GM19455 (cell line): ENCODE results near the gene TTC7B.

ENCODE experiments used
- ATAC-seq: cut with Tn5 transposase; IDR thresholded peaks from one replicate; pipeline ENCODE4 v1.9.1; 2021; ENCODE audit not compliant: unreplicated experiment

TTC7B gene

DNA sequence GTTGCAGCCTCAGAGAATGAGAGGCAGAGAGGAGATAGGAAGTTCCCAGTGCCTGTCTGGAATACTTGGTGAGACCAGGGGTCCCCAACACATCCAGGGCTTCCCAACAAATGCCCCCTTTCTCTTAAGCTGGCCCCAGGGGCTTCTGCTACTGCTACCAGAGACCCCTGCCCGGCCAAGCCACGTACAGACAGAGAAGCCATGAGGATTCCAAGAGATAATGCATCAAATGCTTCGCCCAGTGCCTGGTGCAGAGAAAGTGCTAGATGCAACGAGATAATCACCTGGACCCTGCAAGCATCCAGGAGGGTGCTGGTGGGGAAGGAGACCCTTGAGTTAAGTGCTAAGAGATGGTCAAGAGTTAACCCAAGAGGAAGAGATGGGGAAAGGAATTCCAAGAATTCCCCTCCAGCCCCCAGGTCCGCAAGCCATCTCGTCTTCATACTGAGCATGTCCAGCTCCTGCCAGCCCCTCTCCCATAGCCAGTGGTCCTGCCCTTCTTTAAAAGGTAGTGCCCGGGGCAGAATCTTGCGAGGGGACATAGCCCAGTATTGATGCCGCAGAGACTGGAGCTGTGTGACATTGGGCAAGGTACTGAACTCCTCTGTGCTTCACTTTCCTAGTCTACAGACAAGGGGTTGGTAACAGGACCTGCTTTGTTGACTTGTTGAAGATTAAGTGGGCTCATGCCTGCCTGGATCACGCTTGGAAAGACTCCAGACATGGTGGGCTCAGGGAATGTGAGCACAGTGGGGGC is 316.1 kb downstream of the TTC7B start:
- ATAC-seq, result no peak

DNA sequence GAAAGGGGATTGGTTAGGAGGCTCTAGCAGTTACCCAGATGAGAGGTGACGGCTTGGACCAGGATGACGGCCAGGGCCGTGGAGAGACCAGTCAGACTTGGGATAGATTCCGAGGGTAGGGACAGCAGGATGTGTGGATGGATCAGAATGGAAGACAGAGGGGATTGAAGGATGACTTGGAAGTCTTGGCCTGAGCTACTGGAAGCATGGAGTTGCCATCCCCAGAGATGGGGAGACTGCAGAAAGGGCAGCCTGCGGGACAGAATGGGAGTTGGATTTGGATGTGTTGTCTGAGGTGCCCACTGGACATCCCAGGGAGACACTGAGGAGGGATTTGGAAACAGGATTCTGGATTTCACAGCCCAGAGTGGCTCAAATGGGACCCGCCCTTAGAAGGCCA is 317.1 kb downstream of the TTC7B start:
- no peak for ATAC-seq

DNA sequence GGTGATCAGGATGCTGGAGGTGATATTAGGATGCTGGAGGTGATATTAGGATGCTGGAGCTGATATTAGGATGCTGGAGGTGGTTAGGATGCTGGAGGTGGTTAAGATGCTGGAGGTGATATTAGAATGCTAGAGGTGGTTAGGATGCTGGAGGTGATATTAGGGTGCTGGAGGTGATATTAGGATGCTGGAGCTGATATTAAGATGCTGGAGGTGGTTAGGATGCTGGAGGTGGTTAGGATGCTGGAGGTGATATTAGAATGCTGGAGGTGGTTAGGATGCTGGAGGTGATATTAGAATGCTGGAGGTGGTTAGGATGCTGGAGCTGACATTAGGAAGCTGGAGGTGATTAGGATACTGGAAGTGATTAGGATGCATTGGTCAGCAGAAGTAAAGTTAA is 318.0 kb downstream of the TTC7B start:
- ATAC-seq, result no peak

DNA sequence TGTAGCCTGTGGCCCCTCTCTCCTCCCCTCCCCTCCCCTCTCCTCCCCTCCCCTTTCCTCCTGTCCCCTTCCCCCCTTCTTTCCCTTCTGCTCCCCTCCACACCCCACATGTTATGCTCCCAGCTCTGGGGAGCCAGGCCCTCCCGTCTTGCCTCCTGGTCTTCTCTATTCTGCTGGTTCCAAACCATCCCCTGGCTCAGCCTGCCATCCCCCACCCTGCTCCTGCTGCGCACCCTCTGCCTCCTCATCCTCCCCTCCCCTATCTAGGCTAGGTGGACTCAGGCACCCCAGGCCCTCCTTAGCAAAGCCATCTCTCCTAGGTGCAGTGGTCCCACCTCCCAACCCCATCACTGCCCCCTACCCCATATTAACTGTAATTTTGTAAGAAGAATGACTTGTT is 319.9 kb downstream of the TTC7B start:
- no peak for ATAC-seq

DNA sequence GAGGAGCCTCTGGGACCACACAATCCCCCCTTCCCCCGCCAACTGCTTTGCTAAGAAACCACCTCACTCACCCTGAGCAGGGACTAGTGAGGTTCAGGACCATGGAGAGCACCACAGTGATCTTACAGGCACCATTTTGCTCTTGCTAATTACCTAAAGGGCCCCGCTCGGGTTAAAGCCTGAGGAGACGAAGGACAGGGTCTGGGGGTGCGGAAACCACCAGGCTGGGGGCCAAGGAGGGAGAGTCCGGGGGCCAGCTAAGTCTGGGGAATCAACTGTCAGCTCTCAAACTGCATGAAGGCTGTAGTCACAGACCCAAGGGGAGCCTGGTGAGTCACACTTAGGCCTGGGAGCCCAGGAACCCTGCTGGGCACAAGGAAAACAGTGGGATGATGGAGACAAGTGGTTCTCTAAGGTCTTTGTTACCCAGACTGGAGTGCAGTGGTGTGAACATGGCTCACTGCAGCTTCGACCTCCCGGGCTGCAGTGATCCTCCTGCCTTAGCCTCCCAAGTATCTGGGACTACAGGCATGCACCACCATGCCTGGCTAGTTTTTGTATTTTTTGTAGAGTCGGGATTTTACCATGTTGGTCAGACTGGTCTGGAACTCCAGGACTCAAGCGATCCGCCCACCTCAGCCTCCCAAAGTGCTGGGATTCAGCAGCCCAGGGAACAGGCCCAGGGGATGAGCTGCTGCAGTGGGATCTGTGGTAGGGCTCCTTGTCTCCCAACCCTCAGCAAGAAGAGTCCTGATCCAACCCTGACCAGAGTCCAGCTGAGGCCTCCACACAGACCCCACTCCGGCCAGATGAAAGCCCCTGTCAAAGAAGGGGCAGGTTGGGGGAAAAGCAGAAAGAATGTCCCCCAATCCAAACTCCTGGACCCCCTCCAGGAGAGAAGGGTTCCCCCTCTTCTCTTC is 320.6 kb downstream of the TTC7B start:
- no peak for ATAC-seq

DNA sequence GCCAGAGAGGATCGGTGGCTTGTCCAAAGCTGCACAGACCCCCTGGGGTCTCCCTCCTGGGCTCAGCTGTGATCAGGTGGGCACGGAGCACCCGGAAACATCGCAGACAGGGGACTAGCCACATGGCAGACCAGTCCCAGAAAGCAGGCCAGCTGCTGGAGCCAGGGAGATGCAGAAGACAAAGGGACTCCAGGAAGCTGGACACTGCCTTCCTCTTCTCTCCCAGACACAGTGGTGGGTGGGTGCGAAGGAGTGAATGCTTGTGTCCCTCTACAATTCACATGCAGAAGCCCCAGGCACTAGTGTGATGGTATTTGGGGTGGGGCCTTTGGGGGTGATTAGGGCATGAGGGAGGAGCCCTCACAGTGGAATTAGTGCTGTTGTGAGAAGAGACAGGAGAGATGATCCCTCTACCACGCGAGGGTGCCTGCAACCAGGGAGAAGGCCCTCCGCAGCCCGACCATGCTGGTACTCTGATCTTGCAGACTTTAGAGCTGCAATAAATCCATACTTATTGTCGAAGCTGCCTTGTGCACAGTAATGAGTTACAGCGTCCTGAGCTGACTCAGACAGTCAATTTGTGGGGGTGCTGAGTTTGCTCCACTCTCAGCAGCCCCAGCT is 324.2 kb downstream of the TTC7B start:
- no peak for ATAC-seq

DNA sequence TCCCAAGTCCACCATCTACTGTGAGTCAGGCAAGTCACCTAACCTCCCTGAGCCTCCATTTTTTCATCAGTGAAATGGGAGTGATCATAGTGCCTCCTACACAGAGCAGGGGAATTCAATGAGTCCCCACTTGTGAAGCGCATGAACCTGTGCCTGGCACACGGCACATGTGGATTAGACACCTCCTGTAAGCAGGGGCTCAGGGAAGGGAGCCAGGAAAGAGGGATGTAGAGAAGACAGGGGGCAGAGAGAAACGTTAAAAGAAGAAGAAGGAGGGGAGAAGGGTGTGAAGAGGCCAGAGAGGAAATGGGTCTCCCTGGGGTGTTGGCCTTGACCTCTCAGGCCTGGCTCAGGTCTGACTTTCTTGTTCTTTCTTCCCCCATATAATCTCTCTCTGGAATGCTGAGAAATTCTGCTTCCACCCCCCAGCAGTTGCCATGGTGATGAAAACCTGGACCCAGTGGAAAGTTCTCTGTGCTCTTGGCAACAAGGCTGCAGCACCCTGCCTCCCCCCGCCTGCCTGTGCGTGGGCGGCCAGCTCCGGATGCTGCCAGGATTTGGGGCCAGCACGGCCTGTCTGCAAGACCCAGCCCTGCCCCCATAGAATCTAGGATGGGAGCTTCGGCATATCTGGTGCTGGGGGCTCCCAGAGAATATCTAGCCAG is 324.9 kb downstream of the TTC7B start:
- no peak for ATAC-seq

DNA sequence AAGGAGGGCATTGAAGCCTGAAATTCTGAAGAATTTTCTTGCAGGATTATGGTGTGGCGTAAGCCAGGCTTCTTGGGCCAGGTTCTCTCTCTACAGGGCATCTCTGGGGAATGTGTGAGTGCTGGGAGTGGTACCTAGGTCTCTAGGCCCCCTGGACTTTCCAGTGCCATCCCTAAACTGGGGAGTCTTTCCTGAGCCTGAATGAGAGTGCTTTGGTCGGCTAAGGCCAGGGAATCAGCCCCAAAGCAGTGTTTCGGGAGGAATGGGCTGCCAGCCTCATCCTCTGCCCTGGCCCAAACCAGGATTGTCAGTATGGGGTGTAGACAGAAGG is 325.5 kb downstream of the TTC7B start:
- ATAC-seq, result no peak

DNA sequence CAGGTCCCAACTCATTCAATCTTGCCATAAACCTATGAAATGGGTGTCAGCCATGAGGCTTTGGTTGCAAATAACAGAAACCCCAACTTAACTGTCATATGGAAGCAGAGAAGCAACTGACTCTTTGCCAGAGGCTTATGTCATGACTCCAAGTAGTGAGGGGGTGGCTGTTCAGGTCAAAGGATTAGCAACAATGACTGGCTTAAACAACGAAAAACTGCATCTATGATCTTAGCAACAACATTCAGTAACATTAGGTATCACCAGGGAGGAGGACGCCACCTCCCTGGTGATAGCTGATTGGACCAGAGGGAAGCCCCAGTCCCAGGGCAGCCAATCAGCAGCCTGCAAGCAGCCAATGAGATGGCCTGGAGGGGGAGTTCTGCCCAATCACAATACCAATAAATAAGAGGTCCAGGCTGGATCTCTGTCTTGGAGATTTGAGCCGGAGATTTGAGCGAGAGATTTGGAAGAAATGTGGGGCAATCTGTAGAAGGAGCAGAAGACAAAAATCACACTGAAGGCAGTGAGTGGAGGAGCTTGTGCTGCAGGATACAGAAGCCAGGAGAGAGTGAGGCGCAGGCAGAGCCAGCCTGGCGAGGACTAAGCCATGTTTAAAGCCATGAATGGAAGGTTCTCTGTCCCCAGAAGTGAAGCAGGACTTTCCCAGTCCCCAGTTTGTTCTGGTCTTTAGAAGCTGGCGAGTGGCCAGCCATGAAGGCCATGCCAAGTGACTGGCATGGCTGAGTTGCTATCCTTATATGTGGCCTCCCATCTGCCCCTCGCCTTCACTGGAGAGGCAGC is 326.1 kb downstream of the TTC7B start:
- no peak for ATAC-seq

DNA sequence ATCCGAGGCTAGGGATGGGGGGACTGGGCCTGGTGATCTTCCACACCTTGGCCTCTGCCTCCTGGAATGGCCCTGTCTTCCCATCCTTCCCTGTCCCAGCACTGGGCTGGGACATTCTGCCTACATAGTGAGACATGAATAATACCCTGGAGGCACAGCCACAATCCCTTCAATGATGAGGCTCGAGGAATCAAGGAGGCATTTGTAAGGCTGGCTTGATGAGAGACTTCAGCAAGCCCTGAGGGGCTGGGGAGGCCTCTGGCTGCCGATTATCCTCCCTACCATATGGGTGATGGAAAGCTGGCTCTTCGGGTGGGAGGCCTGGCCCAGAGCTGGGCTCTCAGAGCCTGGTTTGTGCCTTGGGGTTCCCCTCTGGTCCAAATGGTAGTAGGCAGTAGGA is 326.9 kb downstream of the TTC7B start:
- no peak for ATAC-seq

DNA sequence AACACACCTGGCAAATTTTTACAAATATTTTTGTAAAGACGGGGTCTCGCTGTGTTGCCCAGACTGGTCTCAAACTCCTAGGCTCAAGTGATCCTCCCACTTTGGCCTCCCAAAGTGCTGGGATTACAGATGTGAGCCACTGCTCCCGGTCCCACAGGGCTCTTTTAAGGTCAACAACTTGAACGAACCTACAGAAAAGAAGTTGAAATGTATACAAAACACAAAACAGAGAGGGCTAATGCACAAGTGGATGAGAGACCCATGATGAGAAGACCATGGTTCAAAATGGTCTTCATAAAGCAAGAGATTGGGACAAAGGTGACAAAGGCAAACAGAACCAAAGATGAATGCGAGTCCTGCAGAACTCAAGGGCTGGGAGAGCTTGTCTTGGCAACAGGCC is 328.0 kb downstream of the TTC7B start:
- ATAC-seq, result no peak

DNA sequence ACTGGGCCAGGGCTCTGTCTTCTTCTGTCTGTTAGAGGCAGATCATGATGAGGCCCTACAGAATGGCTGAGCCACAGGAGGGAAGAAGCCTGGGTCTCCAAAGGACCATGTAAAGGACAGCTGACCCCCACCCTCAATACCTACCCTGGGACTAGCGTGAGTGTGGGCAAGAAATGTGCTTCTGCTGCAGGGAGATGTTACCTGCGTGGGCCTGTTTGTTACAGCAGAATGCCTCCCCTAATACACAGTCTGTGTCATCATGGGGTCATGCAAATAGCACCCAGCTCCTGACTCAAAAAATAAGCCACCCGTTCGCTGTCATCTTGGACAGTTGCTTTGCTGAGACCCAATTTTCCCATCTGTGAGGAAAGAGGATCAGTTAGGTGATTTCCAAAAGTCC is 328.8 kb downstream of the TTC7B start:
- ATAC-seq, result no peak

DNA sequence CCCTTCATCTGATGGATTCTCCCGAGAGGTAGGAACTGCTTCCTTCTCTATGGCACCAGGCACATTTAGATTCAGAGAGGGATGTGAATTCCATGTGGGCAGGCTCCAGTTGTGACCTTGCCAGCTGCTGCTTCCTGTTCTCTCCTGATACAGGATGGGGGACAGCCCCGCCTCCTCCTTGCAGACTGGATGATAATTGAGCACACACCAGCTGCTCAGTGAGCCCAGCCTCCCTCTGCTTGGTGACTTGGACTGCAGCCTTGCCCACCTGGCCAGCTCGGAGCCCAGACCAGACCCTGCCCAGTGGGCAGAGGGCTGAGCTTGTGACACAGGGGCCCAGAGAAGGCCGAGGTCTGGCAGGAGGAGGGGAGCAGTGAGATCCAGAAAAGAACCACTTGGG is 329.2 kb downstream of the TTC7B start:
- no peak for ATAC-seq

DNA sequence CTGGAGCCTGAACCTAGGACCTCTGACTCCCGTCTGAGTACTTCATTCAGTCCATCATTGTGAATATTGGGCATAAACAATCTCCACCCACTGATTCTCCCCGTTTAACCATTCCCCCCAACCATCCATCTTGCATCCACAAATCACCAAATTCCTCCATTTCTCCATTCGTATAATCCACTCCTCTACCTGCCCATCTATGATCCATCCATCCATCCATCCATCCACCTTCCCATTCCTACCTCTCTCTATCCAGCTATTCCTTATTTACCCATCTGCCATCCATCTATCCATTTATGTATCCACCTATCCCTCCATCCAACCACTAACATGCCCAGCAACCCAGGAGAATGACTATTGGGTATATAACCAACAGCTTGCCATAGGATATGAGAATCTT is 331.9 kb downstream of the TTC7B start:
- ATAC-seq, result no peak

DNA sequence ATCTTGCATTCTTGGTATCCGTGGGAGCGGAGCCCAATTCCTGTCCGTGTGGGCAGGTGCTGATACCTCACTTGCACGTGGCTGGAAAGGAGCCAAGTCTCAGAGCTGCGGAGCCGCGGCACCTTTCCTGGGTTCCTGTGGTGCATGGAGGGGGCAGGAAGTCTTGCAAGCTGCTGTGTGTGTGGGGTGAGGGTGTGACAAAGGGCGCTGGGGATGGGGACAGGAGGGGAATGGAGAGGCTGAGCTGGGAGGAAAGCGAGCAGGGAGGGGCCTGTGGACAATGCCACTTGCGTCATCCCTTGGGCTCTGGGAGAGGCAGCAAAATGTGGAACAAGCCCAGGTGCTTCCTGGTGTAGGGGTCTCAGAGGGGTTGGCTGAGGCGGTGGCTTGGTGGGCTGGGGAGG is 332.7 kb downstream of the TTC7B start:
- no peak for ATAC-seq

DNA sequence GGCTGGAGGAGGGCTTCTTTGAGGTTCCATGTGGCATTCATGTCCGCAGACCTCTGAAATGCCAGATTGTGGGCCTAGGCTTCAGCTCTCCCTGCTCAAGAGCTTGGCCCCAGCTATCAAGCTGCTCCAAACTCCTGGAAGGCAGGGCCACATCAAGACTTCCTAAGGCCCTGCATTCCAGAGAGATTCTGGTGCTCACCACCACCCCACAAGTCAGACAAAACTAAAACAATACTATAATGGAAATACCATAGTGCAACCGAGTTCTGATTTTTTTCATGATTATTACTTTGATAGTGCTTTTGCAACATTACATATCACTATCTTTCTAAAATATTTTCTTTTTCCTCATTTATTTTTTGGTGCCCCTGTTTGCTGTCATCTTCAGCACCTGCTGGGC is 333.1 kb downstream of the TTC7B start:
- no peak for ATAC-seq

DNA sequence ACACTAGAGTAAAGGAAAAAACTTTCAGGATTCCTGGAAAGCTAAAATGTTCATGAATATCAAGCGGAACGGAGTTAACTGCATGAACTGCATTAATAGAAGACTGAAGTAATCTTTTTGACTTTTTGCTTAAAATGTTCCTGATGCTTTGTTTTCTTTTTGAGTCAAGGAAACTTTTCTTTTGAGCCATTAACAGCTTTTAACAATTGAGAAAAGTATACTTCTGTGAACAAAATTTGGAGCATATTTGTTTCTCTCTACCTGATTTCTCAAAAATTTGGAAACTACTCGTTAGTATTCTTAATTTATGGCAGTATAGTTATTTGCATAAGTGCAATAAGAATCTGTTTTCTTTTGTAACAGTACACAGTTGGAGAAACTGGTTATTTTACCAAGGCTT is 340.9 kb downstream of the TTC7B start:
- ATAC-seq, result no peak
